Measurements from ENCODE around the gene C1QB.
A peak's percentile ranks its signal among the peaks of the same experiment; 100 is the strongest.
"Not testable (repeated sequence)": the region's sequence is repeated elsewhere in the genome, so short reads cannot be mapped to it uniquely, and the experiment has no call there.

The C1QB gene

GRCh38 chr1:22662318-22662717 lies 9.3 kb downstream of the C1QB start:
- DNase-seq (ENCODE audit: low spot score) (no peak), FAIRE-seq (no peak)

GRCh38 chr1:22662986-22663408 lies 10.0 kb downstream of the C1QB start:
- FAIRE-seq (no peak), DNase-seq (ENCODE audit: low spot score) (no peak)

- DNase-seq (ENCODE audit: low spot score): peak; percentile 8
- FAIRE-seq: no peak
Observed at GRCh38 chr1:22665752-22666151, 12.7 kb downstream of the C1QB start.

GRCh38 chr1:22666412-22666811 lies 13.4 kb downstream of the C1QB start:
- no peak for FAIRE-seq
- DNase-seq (ENCODE audit: low spot score): no peak

GRCh38 chr1:22668840-22669239 lies 15.8 kb downstream of the C1QB start:
- DNase-seq (ENCODE audit: low spot score); FAIRE-seq: not testable (repeated sequence)

GRCh38 chr1:22670352-22670975 lies 17.4 kb downstream of the C1QB start:
- DNase-seq (ENCODE audit: low spot score) (no peak), FAIRE-seq (no peak)

GRCh38 chr1:22671999-22672398 lies 19.0 kb downstream of the C1QB start:
- no peak for FAIRE-seq
- DNase-seq (ENCODE audit: low spot score): no peak

GRCh38 chr1:22673486-22674409 lies 20.7 kb downstream of the C1QB start:
- DNase-seq (ENCODE audit: low spot score) (peak; percentile 54), FAIRE-seq (peak; percentile 78)

GRCh38 chr1:22674410-22674749 lies 21.3 kb downstream of the C1QB start:
- no peak for FAIRE-seq
- DNase-seq (ENCODE audit: low spot score): no peak

GRCh38 chr1:22676151-22676550 lies 23.1 kb downstream of the C1QB start:
- not testable (repeated sequence) for DNase-seq (ENCODE audit: low spot score); FAIRE-seq

- FAIRE-seq (no peak), DNase-seq (ENCODE audit: low spot score) (no peak)
Observed at GRCh38 chr1:22676916-22677583, 24.0 kb downstream of the C1QB start.

GRCh38 chr1:22677931-22678896 lies 25.2 kb downstream of the C1QB start:
- FAIRE-seq: no peak
- no peak for DNase-seq (ENCODE audit: low spot score)

- DNase-seq (ENCODE audit: low spot score) (no peak), FAIRE-seq (no peak)
Observed at GRCh38 chr1:22680726-22681125, 27.7 kb downstream of the C1QB start.

GRCh38 chr1:22681556-22682276 lies 28.7 kb downstream of the C1QB start:
- DNase-seq (ENCODE audit: low spot score): no peak
- no peak for FAIRE-seq

GRCh38 chr1:22683547-22683946 lies 30.5 kb downstream of the C1QB start:
- FAIRE-seq (no peak), DNase-seq (ENCODE audit: low spot score) (no peak)

GRCh38 chr1:22685591-22686059 lies 32.6 kb downstream of the C1QB start:
- FAIRE-seq (no peak), DNase-seq (ENCODE audit: low spot score) (no peak)

- no peak for DNase-seq (ENCODE audit: low spot score)
- FAIRE-seq: no peak
Observed at GRCh38 chr1:22687191-22687590, 34.2 kb downstream of the C1QB start.

GRCh38 chr1:22688466-22688865 lies 35.4 kb downstream of the C1QB start:
- FAIRE-seq (no peak), DNase-seq (ENCODE audit: low spot score) (no peak)

- FAIRE-seq: peak; percentile 98
- peak; percentile 99 for DNase-seq (ENCODE audit: low spot score)
Observed at GRCh38 chr1:22689505-22689904, 36.5 kb downstream of the C1QB start.

GRCh38 chr1:22691031-22691753 lies 38.2 kb downstream of the C1QB start:
- DNase-seq (ENCODE audit: low spot score): no peak
- no peak for FAIRE-seq
